ENCODE measurements around the gene LRRK2. TPM values are rescaled to one million over a fixed set of nuclear protein-coding genes. Genes with fewer than 3 reads are reported as not detected.

The LRRK2 gene
- total RNA-seq, 6 donors from 2014 or later = 232 to 719 (median 390) TPM

GRCh38 chr12:40181490-40181889, 43.3 kb upstream of the LRRK2 start:
- Histone ChIP-seq H3K4me1 (no peaks in the 10 kb centered on the region), H3K27ac (no peak overlapping the region), H3K4me3 (no peak overlapping the region), H3K9me3 (peaks cover 0 to 6% (median 0%) of the 10 kb centered on the region in 4 donors), H3K36me3 (no peaks in the 10 kb centered on the region), H3K27me3 (no peaks in the 10 kb centered on the region)
- DNase-seq (no peak), ATAC-seq (ENCODE audit: low FRiP score in 2 of 2) (no peak)
- WGBS, 2 donors = 69 to 84% methylated on average over 1 of the region's 1 CpG
- TF ChIP-seq POLR2A (IDR thresholded peaks at IDR 0.05) = no peak
- no peak for TF ChIP-seq EP300 (IDR thresholded peaks at IDR 0.05)
- TF ChIP-seq, protein P1, sequence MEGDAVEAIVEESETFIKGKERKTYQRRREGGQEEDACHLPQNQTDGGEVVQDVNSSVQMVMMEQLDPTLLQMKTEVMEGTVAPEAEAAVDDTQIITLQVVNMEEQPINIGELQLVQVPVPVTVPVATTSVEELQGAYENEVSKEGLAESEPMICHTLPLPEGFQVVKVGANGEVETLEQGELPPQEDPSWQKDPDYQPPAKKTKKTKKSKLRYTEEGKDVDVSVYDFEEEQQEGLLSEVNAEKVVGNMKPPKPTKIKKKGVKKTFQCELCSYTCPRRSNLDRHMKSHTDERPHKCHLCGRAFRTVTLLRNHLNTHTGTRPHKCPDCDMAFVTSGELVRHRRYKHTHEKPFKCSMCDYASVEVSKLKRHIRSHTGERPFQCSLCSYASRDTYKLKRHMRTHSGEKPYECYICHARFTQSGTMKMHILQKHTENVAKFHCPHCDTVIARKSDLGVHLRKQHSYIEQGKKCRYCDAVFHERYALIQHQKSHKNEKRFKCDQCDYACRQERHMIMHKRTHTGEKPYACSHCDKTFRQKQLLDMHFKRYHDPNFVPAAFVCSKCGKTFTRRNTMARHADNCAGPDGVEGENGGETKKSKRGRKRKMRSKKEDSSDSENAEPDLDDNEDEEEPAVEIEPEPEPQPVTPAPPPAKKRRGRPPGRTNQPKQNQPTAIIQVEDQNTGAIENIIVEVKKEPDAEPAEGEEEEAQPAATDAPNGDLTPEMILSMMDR (IDR thresholded peaks at IDR 0.05) = no peak
- no peak for TF ChIP-seq POLR2AphosphoS5 (IDR thresholded peaks at IDR 0.05)

GRCh38 chr12:40183715-40184114, 41.1 kb upstream of the LRRK2 start:
- H3K4me1 ChIP-seq = no peaks in the 10 kb centered on the region
- H3K9me3 ChIP-seq = peaks cover 0 to 6% (median 2%) of the 10 kb centered on the region in 4 donors
- DNase-seq (no peak), ATAC-seq (ENCODE audit: low FRiP score in 2 of 2) (no peak)
- no peaks in the 10 kb centered on the region for H3K36me3 ChIP-seq
- no peaks in the 10 kb centered on the region for H3K27me3 ChIP-seq
- WGBS, 2 donors = 85 to 92% methylated on average over 1 of the region's 1 CpG
- peak overlapping the region in 2 of 4 donors; percentile 2 to 30 for H3K27ac ChIP-seq
- H3K4me3 ChIP-seq = no peak overlapping the region
- no peak for TF ChIP-seq POLR2AphosphoS5 (IDR thresholded peaks at IDR 0.05)
- TF ChIP-seq POLR2A (IDR thresholded peaks at IDR 0.05) = no peak
- no peak for TF ChIP-seq EP300 (IDR thresholded peaks at IDR 0.05)
- TF ChIP-seq, protein P1 (IDR thresholded peaks at IDR 0.05) = no peak

DNA sequence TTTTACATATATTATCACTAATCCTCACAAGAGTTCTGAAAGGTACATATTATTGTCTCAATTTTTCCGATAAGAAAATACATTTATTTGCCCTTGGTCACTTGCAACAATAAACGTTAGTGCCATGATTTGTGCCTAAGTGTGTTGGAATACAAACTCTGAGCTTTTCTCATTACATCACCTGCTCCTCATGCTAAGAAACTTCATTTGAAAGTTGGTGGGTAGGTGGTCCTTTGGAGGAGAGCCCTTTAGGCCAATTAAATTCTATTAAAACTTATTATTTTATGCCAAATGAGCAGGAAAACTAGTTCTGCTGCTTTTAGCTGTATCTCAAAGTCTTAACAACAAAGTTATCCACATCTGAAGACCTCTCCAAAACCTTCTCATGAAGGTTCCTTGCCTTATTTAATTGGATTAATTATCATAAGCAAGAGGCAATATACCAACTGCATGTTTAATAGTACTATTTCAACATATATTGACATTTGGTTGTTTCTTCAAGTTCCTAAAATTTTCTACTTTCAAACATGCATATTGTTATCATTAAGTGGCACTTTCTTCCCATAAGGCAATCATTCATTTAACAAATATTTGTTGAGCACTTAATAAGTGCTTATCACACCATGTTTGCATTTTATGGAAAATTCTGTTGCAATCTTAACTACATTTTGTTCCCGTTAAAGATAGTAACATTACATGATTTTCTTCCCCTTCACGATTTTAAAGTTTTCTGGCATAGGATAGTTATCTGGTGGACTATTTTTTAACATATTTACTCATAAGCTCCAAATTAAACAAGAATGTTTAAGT, 40.1 kb upstream of the LRRK2 start:
- TF ChIP-seq, protein P1 (IDR thresholded peaks at IDR 0.05) = no peak
- TF ChIP-seq POLR2AphosphoS5 (IDR thresholded peaks at IDR 0.05) = no peak
- TF ChIP-seq POLR2A (IDR thresholded peaks at IDR 0.05) = no peak
- TF ChIP-seq EP300 (IDR thresholded peaks at IDR 0.05) = peak in 2 of 4 donors; percentile 78 to 85
- Histone ChIP-seq H3K27me3 (no peaks in the 10 kb centered on the region), H3K27ac (peak overlapping the region in 2 of 4 donors; percentile 69), H3K4me3 (no peak overlapping the region), H3K9me3 (peaks cover 0 to 8% (median 3%) of the 10 kb centered on the region in 4 donors), H3K36me3 (no peaks in the 10 kb centered on the region), H3K4me1 (no peaks in the 10 kb centered on the region)
- ATAC-seq (ENCODE audit: low FRiP score in 2 of 2) (no peak), DNase-seq (no peak)
- WGBS, 2 donors = 58% methylated on average over 4 of the region's 4 CpGs

DNA sequence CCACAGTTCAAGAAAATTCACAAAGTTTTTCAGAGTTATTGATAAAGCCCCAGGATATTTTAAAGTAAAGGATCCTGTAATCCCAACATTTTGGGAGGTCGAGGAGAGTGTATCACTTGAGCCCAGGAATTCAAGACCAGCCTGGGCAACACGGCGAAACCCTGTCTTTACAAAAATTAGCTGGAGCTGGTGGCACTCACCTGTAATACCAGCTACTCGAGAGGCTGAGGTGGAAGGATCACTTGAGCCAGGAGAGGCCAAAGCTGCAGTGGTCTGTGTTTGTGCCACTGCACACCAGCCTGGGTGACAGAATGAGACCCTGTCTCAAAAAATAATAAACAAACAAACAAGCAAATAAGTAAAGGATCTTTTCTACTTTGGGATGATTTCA, 39.5 kb upstream of the LRRK2 start:
- H3K4me1 ChIP-seq = no peaks in the 10 kb centered on the region
- H3K4me3 ChIP-seq = no peak overlapping the region
- WGBS, 2 donors = 63 to 76% methylated on average over 4 of the region's 4 CpGs
- no peaks in the 10 kb centered on the region for H3K27me3 ChIP-seq
- DNase-seq (peak in 1 of 2 donors; percentile 48), ATAC-seq (ENCODE audit: low FRiP score in 2 of 2) (no peak)
- TF ChIP-seq POLR2AphosphoS5 (IDR thresholded peaks at IDR 0.05) (no peak), POLR2A (IDR thresholded peaks at IDR 0.05) (no peak), EP300 (IDR thresholded peaks at IDR 0.05) (no peak)
- TF ChIP-seq, protein P1 (IDR thresholded peaks at IDR 0.05) = no peak
- peak overlapping the region in 2 of 4 donors; percentile 69 for H3K27ac ChIP-seq
- no peaks in the 10 kb centered on the region for H3K36me3 ChIP-seq
- H3K9me3 ChIP-seq = peaks cover 0 to 8% (median 3%) of the 10 kb centered on the region in 4 donors
